Stimulated activated CD8-positive, alpha-beta memory T cell treated with anti-CD3 and anti-CD28 coated beads, Interleukin-4, amount 100 ng/mL, for 48 hours (primary cell): ENCODE results near the gene OR1J4.
A peak's percentile ranks its signal among the peaks of the same experiment; 100 is the strongest.
"Not testable (repeated sequence)": the region's sequence is repeated elsewhere in the genome, so short reads cannot be mapped to it uniquely, and the experiment has no call there.

Experiments used
- DNase-seq: peaks from one replicate; pipeline ENCODE4 v3.0.0-alpha.2; 2020

Gene OR1J4

GRCh38 chr9:122518841-122519240 is at the start of gene OR1J4:
TSS of gene OR1J4 (plus strand) at chr9:122519141. CDS start at chr9:122519141, 0 bp downstream.
- no peak for DNase-seq

GRCh38 chr9:122474561-122474960 is 44.4 kb upstream of the OR1J4 start:
- no peak for DNase-seq

- DNase-seq = no peak
These were observed 43.2 kb upstream of the OR1J4 start for GRCh38 chr9:122475717-122476116.

GRCh38 chr9:122477346-122477745 is 41.6 kb upstream of the OR1J4 start:
- DNase-seq = no peak

GRCh38 chr9:122477826-122478225 is 41.1 kb upstream of the OR1J4 start, which contains the start of gene OR1J1:
TSS of gene OR1J1 (minus strand) at chr9:122477926. CDS start at chr9:122477926, 0 bp downstream.
- DNase-seq = no peak

- DNase-seq = no peak
These were observed 39.9 kb upstream of the OR1J4 start for GRCh38 chr9:122479062-122479461.

- DNase-seq = peak; percentile 29
These were observed 20.1 kb upstream of the OR1J4 start for GRCh38 chr9:122498883-122499288.

- DNase-seq = no peak
These were observed 12.0 kb upstream of the OR1J4 start for GRCh38 chr9:122506964-122507363.

- DNase-seq = no peak
These were observed 8.4 kb upstream of the OR1J4 start, which contains the start of gene OR1J2 for GRCh38 chr9:122510502-122510901. TSS of gene OR1J2 (plus strand) at chr9:122510802. CDS start at chr9:122510802, 0 bp downstream.

GRCh38 chr9:122518226-122518625 is 715 bp upstream of the OR1J4 start:
- no peak for DNase-seq

- no peak for DNase-seq
These were observed 435 bp downstream of the OR1J4 start for GRCh38 chr9:122519376-122519775.

GRCh38 chr9:122526602-122527001 is 7.7 kb downstream of the OR1J4 start:
- peak; percentile 36 for DNase-seq

- no peak for DNase-seq
These were observed 8.3 kb downstream of the OR1J4 start, which contains the start of gene OR1N1 for GRCh38 chr9:122527193-122527592. TSS of gene OR1N1 (minus strand) at chr9:122527293. CDS start at chr9:122527293, 0 bp downstream.

- not testable (repeated sequence) for DNase-seq
These were observed 12.2 kb downstream of the OR1J4 start for GRCh38 chr9:122531157-122531556.

- no peak for DNase-seq
These were observed 17.2 kb downstream of the OR1J4 start for GRCh38 chr9:122536134-122536533.

GRCh38 chr9:122537066-122537465 is 18.1 kb downstream of the OR1J4 start:
- DNase-seq = not testable (repeated sequence)

- DNase-seq = no peak
These were observed 19.8 kb downstream of the OR1J4 start for GRCh38 chr9:122538757-122539156.

GRCh38 chr9:122546196-122546595 is 27.3 kb downstream of the OR1J4 start:
- no peak for DNase-seq

GRCh38 chr9:122551371-122551770 is 32.4 kb downstream of the OR1J4 start:
- DNase-seq = no peak

GRCh38 chr9:122552812-122553211 is 33.9 kb downstream of the OR1J4 start, which contains the start of gene OR1N2:
TSS of gene OR1N2 (plus strand) at chr9:122553112. CDS start at chr9:122553212, 100 bp downstream.
- DNase-seq = no peak

GRCh38 chr9:122561446-122561845 is 42.5 kb downstream of the OR1J4 start:
- DNase-seq = no peak

- DNase-seq = peak; percentile 54
These were observed 43.3 kb downstream of the OR1J4 start for GRCh38 chr9:122562134-122562760.

GRCh38 chr9:122567901-122568300 is 49.0 kb downstream of the OR1J4 start:
- DNase-seq = no peak
